GM12873 (cell line): Measurements from ENCODE around the gene FGF3.

Source experiments
- CTCF ChIP-seq: IDR thresholded peaks from 2 replicates; pipeline ENCODE4 v1.5.1; 2012; ENCODE audit warnings: low read depth, mild to moderate bottlenecking, moderate library complexity, low read length, control low read depth; ENCODE audit not compliant: insufficient read depth; ENCODE audit errors: missing control alignments

FGF3 gene

GRCh38 chr11:69821511-69822040 is 2.4 kb upstream of the FGF3 start:
- TF ChIP-seq CTCF, result no peak

DNA sequence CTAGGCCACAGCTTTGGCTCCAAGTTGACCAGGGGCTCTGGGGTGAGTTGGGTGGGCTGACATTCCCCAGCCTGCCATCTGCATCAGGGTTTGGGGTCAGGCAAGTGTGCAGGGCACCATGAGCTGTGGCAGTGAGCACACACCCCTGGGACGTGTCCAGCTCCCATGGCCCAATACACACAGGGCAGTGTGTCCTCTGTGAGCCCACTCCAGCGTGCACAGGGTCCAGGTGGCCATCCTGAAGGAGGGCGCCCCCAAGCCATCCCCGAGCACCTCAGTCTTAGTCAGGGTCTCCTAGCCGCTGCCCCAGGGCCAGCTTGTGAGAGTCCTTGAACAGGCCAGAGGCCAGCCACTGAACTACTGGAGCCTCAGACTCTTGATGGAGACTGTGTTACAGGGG is 1.2 kb upstream of the FGF3 start:
- TF ChIP-seq CTCF, result no peak

DNA sequence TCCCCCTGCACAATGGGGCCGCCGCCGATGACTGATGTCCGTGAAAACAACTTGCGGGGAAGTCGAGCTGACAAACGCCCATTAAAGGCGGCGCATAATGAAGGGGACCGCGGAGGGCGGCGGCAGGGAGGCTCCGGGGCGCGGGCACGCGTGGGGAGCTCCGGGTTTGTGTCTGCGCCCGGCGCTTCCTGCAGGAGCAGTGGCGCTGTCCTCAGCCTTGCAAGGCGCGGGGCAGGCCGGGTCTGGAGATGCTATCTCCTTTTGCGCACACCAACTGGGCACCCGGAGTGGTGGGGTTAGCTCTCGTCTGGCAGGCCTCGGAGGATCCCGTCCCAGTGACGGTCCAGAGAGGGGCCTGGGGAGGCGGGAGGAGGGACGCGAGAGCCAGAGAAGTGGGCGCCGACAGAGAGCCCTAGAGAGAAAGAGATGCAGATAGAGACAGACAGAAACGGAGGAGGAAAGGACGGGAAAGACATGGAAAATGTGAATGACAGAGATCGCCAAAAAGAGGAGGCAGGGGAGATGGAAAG is 390 bp upstream of the FGF3 start:
- no peak for TF ChIP-seq CTCF

GRCh38 chr11:69818231-69818602 is 999 bp downstream of the FGF3 start:
- TF ChIP-seq CTCF, result no peak

DNA sequence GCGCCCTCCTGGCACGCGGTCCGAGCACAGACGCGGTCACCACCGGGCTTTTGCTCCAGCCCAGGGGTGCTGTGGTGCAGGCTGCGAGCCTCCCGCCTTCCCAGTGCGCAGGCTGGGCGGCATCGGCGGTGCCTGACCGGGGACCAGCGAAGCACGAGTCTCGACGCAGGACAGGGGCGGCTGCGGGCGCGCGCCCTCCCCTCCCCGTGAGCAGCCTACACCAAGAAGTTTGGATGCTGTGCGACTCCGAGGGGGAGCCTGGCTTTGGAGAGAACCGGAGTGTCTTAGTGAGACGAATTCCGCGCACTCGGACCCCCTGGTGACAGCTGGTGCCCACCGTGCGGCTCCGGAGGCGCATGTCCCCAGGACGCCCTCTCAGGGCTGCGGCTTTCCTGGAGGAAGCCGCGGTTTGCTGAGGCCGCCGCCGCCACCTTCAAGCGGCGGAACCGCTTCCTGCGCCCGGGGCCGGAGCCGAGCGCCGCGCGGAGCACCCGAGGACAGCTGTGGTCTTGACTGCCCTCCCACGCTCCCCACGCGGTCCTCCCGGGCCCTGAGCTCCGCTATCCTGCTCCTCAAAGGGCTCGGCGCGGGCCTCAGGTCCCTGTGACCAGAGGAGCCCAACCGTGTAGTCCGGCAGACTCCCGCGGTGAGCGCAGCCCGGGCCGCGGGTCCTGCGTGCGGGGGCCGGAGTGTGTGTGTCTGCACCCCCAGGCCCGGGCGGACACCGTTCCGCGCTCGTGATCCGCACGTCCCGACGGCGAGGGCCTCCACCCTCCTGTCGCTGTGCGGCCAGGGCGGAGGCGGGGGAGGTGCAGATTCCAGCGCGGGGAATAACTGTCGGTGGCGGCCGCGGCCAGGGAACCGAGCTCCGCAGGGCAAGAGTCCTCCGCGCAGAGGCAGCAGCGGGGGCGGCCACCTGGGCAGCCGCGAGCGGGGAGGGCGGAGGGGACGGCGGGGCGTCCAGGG is 1.7 kb downstream of the FGF3 start:
- no peak for TF ChIP-seq CTCF

GRCh38 chr11:69816671-69817070 is 2.5 kb downstream of the FGF3 start:
- TF ChIP-seq CTCF, result no peak

GRCh38 chr11:69815973-69816372 is 3.2 kb downstream of the FGF3 start:
- no peak for TF ChIP-seq CTCF
